Left ventricle myocardium inferior (tissue), 1 donor: Measurements from ENCODE around the gene SCN1A. TPM values are rescaled to one million over a fixed set of nuclear protein-coding genes. Genes with fewer than 3 reads are reported as not detected.

Source experiments
- DNase-seq: peaks from one replicate; pipeline ENCODE4 v3.0.0-alpha.2; 2020
- H3K27ac ChIP-seq: fragments of 200-600 bp; replicated peaks from 2 replicates; pipeline ENCODE4 v1.8.0; 2021
- H3K27me3 ChIP-seq: fragments of 200-600 bp; 2 replicates; pipeline ENCODE4 v1.8.0; 2021; ENCODE audit warnings: low read depth
- H3K36me3 ChIP-seq: fragments of 200-600 bp; 2 replicates; pipeline ENCODE4 v1.8.0; 2021
- H3K4me1 ChIP-seq: fragments of 200-600 bp; 2 replicates; pipeline ENCODE4 v1.8.0; 2021
- H3K4me3 ChIP-seq: fragments of 200-600 bp; 2 replicates; pipeline ENCODE4 v1.8.0; 2021; ENCODE audit warnings: mild to moderate bottlenecking, moderate library complexity
- H3K9me3 ChIP-seq: fragments of 200-600 bp; replicated peaks from 2 replicates; pipeline ENCODE4 v1.8.0; 2021
- intact Hi-C: fragments of 100-400 bp; cut with micrococcal nuclease; formaldehyde crosslinking; loops from one replicate; pipeline ENCODE4 v1.11.0; 2022
- long read RNA-seq: library from polyadenylated mRNA; unstranded; transcript quantifications from one replicate; pipeline ENCODE4 v2.0.0, GENCODE V29; 2021
- total RNA-seq: library from RNA; stranded (reverse); fragmentation: NEBNext Ultra II Directional; extraction: Animal tissue kit (Norgen Biotek cat#: 25700); gene quantifications from one replicate; pipeline ENCODE4 v1.2.1, GENCODE V29; 2021
- TF ChIP-seq, protein P1 (sequence below): fragments of 200-600 bp; IDR thresholded peaks from 2 replicates; pipeline ENCODE4 v1.8.0; 2021; ENCODE audit warnings: antibody characterized with exemption, mild to moderate bottlenecking, borderline replicate concordance
- donor health status: DM: no; HTN: yes; CAD: no; lungs with severe emphysema.

Gene SCN1A
- 0.63 TPM for total RNA-seq
- long read RNA-seq, partial matches to known transcripts: 1 of 1 reads
- long read RNA-seq, other reads (novel, unspliced or antisense): 0 of 1 reads

DNA sequence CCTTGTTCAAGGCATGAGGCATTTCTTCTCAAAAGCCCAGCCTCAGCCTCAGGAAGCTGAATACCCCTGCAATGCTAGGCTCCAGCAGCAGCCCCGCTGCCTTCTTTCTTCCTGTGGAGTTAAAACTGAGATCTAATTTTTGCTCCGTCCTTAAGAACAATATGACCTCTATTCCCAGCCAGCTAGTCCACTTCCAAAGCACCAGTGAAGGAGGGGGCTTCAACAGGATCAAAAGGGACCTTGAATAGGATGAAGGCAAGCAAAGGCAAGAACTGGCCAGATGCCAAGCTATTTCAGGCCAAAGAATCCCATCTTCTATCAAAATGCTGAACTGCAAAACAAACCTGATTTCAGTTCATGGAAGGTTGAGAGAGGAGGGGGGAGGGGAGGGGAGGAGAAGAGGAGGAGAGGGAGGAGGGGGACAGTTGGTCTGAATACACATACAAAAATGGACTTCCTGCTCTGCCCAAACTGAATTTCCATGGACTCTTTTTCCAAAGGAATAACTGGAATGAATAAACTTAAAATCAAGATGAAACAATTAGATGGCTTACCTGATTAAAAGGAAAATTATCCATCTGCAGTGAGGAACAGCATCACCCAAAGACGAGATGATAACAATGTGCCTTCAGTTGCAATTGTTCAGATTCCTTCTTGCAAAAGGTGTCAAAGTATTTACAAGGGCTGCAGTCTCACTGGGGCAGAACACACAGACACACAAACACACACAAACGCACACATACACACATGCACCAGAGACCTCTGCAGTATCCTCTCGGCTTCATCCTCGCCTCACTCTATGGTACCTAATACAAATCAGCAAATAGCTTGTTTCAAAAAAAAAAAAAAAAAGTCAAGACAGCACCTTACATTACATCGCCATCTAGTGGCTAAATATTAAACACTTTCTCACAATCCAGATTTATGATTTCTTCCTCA, at the start of gene SCN1A:
Gene SCN1A (minus strand): TSS at position 804 of the 939 bp plus-strand sequence. CDS start 54,399 bp downstream, outside the sequence.
- Histone ChIP-seq H3K27me3 (peaks cover 20% of the 10 kb centered on the region), H3K36me3 (no peaks in the 10 kb centered on the region), H3K4me1 (peaks cover 7% of the 10 kb centered on the region), H3K9me3 (no peaks in the 10 kb centered on the region), H3K4me3 (no peak within 1 kb of the TSS), H3K27ac (no peak within 1 kb of the TSS)
- DNase-seq: no peak
- TF ChIP-seq, protein P1, sequence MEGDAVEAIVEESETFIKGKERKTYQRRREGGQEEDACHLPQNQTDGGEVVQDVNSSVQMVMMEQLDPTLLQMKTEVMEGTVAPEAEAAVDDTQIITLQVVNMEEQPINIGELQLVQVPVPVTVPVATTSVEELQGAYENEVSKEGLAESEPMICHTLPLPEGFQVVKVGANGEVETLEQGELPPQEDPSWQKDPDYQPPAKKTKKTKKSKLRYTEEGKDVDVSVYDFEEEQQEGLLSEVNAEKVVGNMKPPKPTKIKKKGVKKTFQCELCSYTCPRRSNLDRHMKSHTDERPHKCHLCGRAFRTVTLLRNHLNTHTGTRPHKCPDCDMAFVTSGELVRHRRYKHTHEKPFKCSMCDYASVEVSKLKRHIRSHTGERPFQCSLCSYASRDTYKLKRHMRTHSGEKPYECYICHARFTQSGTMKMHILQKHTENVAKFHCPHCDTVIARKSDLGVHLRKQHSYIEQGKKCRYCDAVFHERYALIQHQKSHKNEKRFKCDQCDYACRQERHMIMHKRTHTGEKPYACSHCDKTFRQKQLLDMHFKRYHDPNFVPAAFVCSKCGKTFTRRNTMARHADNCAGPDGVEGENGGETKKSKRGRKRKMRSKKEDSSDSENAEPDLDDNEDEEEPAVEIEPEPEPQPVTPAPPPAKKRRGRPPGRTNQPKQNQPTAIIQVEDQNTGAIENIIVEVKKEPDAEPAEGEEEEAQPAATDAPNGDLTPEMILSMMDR: peak; percentile 74
- intact Hi-C loops: no loop called here

DNA sequence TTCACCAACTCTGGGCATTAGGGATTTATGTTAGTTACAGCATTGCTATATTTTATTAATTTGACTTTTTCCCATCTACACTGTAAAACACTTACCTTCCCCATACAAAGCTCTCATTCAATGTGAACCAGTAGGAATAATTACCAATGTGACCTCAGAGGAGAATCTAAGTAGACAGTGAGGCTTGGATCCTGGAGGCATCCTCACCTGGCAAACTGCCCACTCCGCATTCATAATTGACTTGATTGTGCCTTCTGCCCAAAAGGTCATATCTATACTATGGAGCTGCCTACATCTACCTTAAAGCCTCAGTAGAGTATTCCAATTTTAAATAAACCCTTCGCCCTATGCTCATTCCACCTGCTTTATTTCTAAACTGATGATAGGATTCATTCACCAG, 45.4 kb upstream of the SCN1A start:
- no peak for DNase-seq
- TF ChIP-seq, protein P1: no peak
- Histone ChIP-seq H3K27ac (no peak overlapping the region), H3K27me3 (peaks cover 6% of the 10 kb centered on the region), H3K9me3 (no peaks in the 10 kb centered on the region), H3K4me3 (no peak overlapping the region), H3K36me3 (no peaks in the 10 kb centered on the region), H3K4me1 (no peaks in the 10 kb centered on the region)
- intact Hi-C loops: no loop called here

DNA sequence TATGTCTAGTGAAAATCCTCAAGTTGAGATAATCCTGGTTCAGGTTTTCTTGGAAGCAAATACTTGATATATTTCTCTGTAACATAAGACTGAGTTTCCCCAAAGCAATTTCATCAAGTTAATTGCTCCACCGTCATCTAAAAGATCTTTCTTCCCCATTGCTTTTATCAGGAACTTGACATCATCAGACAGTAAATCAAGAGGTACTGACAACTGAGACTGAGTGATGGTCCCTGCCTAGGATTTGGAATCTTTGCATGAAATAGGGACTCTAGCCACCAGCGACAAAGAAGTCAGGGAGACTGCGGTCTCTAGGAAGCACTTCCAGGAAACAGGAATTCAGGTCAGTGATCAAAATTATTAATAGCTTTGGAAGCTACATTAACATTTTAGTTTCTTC, 43.4 kb upstream of the SCN1A start:
- intact Hi-C loops: no loop called here
- H3K36me3 ChIP-seq: no peaks in the 10 kb centered on the region
- H3K9me3 ChIP-seq: no peaks in the 10 kb centered on the region
- TF ChIP-seq, protein P1: no peak
- H3K27ac ChIP-seq: no peak overlapping the region
- DNase-seq: no peak
- H3K4me1 ChIP-seq: no peaks in the 10 kb centered on the region
- H3K27me3 ChIP-seq: peaks cover 6% of the 10 kb centered on the region
- no peak overlapping the region for H3K4me3 ChIP-seq

DNA sequence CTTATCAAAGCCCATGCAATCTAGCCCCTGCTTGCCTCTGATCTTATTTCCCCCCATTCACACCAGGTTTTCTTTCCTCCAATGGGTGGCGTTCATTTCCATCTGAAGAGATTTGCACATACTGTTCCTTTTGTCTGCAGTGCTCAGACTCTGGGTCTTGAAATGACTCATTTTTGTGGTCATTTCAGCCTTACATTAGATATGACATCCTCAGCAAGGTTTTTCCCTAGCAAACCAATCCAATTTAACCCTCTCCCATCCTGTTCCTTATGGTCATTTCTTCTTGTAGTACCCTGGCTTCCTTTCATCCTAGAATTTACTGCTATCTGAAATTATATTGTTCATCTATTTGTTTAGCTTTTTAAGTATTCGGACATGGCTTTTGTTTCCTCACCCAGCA, 42.5 kb upstream of the SCN1A start:
- H3K4me1 ChIP-seq: no peaks in the 10 kb centered on the region
- DNase-seq: no peak
- H3K9me3 ChIP-seq: no peaks in the 10 kb centered on the region
- H3K27me3 ChIP-seq: peaks cover 6% of the 10 kb centered on the region
- no peaks in the 10 kb centered on the region for H3K36me3 ChIP-seq
- H3K27ac ChIP-seq: no peak overlapping the region
- no peak overlapping the region for H3K4me3 ChIP-seq
- intact Hi-C loops: no loop called here
- TF ChIP-seq, protein P1: no peak

DNA sequence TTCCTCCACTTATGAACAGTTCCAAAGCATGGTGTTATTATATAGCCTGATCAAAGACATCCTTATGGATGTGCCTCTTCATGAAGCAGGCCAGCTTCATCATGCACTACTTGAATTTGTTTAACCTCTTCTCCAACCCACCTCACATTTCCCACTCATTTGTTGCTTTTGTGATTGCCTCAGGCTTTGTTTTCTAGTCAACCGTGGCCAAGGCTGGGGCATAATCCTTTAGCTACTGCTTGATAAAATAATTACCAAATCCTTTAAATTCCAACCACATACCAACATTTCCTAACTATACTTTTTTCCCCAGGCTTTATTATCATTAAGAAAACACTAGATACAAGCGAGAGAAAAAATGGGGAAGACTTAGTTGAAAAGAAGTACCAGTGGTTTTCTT, 39.6 kb upstream of the SCN1A start:
- Histone ChIP-seq H3K27ac (no peak overlapping the region), H3K27me3 (peaks cover 6% of the 10 kb centered on the region), H3K36me3 (no peaks in the 10 kb centered on the region), H3K9me3 (no peaks in the 10 kb centered on the region), H3K4me3 (no peak overlapping the region), H3K4me1 (no peaks in the 10 kb centered on the region)
- TF ChIP-seq, protein P1: no peak
- intact Hi-C loops: no loop called here
- no peak for DNase-seq
